GM23338 (cell line): ENCODE measurements around the gene GRIK1.

Experiments
- EZH2 ChIP-seq: fragments of 200-600 bp; sonication (generic); IDR thresholded peaks from one replicate; pipeline ENCODE4 v1.8.0; 2017; ENCODE audit warnings: antibody characterized with exemption, mild to moderate bottlenecking, low read depth; ENCODE audit not compliant: unreplicated experiment
- POLR2AphosphoS5 ChIP-seq: IDR thresholded peaks from 2 replicates; pipeline ENCODE4 v1.6.1; 2016; ENCODE audit warnings: antibody characterized with exemption, low read depth
- TF ChIP-seq, protein P1 (sequence below), 2 experiments: fragments of 200-600 bp in 1 of 2; sonication (generic) in 1 of 2; conservative IDR thresholded peaks; 2 replicates each; pipeline versions ENCODE4 v1.5.1 to v1.6.1; 2016 to 2017; ENCODE audit warnings: antibody characterized with exemption in 2 of 2, low read depth in 2 of 2, mild to moderate bottlenecking in 2 of 2, moderate library complexity in 1 of 2

DNA sequence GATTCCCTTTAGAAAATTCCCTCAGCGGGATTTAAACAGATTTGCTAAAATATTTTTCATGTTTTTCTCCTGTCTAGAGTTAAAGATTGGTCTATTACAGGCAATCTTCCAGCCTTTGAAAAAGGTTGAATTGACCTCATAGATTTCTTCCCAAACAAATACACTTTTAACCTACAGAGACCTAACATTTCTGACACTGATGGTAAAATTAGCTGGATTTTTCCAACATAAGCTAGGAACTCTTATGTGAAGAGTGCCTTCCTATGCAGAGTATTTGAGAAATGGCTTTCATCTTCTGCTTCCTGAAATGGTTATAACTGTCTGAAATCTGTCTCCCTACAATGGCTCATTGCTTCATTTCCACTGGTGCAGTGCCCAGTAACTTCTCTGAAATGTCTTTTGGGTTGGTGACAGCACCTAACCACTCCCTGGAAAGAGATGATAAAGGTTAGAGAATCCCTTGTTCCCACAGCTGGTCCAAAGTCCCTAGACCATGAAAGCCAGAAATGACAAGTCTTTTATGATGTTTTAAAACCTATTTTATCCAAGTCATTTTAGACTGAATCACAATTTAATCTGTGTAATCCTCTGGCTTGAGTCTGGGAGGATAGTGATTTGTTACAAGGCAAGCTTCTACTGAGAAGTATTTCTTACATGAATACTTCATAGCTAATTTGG, 371.6 kb downstream of the GRIK1 start:
- TF ChIP-seq EZH2 (no peak), POLR2AphosphoS5 (no peak)
- TF ChIP-seq, protein P1, sequence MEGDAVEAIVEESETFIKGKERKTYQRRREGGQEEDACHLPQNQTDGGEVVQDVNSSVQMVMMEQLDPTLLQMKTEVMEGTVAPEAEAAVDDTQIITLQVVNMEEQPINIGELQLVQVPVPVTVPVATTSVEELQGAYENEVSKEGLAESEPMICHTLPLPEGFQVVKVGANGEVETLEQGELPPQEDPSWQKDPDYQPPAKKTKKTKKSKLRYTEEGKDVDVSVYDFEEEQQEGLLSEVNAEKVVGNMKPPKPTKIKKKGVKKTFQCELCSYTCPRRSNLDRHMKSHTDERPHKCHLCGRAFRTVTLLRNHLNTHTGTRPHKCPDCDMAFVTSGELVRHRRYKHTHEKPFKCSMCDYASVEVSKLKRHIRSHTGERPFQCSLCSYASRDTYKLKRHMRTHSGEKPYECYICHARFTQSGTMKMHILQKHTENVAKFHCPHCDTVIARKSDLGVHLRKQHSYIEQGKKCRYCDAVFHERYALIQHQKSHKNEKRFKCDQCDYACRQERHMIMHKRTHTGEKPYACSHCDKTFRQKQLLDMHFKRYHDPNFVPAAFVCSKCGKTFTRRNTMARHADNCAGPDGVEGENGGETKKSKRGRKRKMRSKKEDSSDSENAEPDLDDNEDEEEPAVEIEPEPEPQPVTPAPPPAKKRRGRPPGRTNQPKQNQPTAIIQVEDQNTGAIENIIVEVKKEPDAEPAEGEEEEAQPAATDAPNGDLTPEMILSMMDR (conservative IDR thresholded peaks at IDR 0.05; ENCODE audit: low read depth in 2 of 2), result no peak
